Activated CD4-positive, alpha-beta T cell treated with anti-CD3 and anti-CD28 coated beads for 24 hours (primary cell): ENCODE measurements around the gene RPUSD2.

Experiments
- DNase-seq, 2 donors: peaks; one replicate each; pipeline ENCODE4 v3.0.0-alpha.2; 2020; ENCODE audit warnings: low read depth in 2 of 2

The RPUSD2 gene, protein sequence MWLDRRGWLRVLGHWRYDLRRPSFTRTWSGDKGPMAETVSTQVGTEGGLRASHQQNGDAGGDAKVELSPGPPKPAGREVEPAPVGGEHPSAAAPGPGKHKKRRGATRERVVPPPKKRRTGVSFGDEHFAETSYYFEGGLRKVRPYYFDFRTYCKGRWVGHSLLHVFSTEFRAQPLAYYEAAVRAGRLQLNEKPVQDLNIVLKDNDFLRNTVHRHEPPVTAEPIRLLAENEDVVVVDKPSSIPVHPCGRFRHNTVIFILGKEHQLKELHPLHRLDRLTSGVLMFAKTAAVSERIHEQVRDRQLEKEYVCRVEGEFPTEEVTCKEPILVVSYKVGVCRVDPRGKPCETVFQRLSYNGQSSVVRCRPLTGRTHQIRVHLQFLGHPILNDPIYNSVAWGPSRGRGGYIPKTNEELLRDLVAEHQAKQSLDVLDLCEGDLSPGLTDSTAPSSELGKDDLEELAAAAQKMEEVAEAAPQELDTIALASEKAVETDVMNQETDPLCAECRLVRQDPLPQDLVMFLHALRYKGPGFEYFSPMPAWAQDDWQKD

DNA sequence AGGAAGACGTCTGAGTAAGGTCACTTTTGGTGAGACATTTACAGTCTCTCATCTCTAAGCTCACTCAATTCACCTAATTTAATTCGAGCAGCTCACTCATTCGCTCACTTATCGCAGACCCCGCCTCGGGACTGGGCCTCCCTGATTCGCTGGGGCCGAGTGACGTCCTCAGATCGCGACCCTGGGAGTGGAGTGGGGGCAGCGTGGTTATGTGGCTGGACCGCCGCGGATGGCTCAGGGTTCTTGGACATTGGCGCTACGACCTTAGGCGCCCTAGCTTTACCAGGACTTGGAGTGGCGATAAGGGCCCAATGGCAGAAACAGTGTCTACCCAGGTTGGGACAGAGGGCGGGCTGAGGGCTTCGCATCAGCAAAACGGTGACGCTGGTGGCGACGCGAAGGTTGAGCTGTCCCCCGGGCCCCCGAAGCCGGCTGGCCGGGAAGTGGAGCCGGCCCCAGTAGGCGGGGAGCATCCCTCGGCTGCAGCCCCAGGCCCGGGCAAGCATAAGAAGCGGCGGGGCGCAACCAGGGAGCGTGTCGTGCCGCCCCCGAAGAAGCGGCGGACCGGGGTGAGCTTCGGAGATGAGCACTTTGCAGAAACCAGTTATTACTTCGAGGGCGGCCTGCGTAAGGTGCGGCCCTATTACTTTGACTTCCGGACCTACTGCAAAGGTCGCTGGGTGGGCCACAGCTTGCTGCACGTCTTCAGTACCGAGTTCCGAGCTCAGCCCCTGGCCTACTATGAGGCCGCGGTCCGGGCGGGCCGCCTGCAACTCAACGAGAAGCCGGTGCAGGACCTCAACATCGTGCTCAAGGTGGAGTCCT is at the start of gene RPUSD2:
TSS of gene RPUSD2 (plus strand) at position 171 of the 825 bp plus-strand sequence. CDS start at position 210, 39 bp downstream.
- peak; percentile 75 to 92 for DNase-seq

DNA sequence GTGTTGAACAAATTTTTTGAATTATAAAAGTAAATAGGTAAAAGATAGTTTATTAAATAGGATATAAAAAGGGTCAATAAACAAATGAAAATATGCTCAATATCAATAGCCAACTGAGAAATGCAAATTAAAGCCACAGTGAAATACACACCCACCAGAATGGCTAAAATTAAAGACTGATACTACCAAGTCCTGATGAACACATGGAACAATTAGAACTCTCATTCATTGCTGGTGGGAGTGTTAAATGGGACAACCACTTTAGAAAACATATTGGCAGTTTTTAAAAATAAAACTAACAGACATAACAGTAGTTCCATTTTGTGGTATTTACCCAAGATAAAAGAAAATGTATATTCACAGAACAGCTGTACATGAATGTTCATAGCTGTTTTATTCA is 45.5 kb upstream of the RPUSD2 start:
- DNase-seq, result no peak

DNA sequence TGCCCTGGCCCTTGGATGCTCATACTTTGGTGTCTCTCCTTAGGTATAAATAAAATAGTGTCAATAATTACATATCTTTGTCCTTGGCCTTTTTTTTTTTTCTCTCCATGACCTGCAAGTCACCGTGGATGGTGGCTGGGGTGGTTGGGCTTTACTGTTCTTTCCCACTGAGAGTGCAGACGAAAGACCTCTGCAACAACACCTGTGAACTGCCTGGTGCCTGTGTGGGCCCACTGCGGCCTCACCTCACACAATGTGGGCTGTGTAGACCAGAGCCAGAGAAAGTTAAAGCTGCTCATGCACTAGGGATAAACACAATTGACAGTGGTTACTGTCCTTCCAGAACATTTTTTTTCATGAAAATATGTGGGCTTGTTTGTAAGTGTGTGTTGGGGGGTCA is 43.2 kb upstream of the RPUSD2 start:
- DNase-seq, result no peak

DNA sequence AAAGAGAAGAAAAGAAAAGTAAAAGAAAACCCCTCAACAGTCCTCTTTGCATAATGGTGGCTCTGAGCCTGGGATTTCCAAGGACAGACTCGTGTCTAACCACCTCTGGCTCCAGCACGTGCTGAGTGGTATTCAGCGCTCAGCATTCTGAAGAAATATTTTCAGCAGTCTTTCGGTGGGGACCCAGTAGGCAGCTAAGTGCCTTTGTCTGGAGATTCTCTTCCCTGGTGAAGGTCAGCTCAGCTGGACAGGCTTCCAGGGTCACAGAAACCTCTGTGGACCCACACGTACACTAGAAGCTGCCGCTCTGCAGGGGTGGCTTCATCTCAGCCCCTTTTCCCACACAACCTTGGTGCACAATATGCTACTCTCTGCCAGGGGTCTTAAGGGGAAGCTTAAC is 40.3 kb upstream of the RPUSD2 start:
- DNase-seq, result no peak

DNA sequence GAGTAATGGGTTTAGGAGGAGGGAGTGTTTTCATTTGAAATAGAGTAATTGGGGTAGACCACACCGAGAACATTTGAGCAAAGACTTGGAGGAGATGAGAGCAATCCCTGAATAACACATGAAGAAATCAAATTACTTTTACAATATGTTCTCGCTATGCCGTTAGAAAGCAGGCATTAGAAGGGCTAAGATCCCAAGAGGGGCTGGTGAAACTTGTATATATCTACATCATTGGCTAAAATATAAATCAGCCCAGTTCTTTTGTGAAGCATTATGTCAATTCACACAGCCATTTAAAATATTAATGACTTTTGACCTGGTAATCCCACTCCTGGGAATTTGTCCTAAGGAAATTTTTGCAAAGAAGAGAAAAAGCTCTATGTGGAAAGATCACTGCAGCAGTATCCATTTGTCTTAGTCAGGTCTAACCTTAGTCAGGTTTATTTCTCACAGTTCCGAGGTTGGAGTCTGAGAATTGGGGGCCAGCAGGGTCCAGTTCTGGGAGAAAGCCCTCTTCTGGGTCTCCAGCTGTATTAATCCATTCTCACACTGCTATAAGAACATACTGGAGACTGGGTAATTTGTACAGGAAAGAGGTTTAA is 35.2 kb upstream of the RPUSD2 start:
- no peak for DNase-seq

DNA sequence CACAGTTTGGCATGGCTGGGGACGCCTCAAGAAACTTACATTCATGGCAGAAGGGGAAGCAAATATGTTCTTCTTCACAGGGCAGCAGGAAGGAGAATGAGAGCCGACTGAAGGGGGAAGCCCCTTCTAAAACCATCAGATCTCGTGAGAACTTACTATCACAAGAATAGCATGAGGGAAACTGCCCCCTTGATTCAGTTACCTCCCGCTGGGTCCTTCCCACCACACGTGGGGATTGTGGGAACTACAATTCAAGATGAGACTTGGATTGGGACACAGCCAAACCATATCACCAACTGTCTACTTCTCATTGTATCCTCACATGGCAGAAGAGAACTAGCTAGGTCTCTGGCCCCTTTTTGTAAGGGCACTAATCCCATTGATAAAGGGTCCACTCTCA is 34.7 kb upstream of the RPUSD2 start:
- DNase-seq, result no peak

DNA sequence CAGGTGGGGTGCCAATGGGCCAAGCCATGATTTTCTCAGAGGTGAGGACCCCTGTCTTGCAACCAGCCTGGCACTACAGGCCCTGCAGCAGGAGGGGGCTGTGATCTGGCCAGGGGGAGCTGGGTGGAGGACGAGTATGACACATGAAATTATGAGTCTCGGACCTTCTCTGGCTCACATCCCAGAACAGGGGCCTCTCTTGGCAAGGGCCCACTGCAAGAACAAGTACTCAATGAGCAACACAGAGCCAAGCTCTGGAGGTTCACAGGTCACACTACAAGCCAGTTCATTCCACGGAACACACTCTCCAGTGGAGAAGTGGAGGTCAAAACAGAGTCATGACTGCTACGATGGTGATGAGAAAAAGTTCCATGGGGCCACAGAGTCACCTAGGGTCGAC is 32.6 kb upstream of the RPUSD2 start:
- no peak for DNase-seq

DNA sequence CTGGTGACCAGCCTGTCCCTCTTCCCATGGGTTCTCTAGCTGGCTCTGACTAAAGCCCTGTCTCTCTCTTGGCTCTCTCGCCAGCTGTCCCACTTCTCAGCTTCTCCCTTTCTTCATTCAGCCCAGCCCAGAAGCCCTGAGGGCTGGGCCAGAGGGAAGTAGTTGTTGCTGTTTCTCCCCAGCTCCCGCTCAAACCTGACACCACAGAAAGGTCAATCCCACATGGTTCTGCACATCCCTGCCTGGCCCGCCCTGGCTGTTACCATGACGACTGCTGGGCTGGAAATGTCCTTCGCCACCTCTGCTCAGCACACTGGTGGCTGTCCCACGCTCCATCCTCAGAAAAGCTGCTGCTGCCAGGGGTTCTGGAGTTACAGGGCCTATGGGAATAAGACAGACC is 30.1 kb upstream of the RPUSD2 start:
- DNase-seq, result no peak

DNA sequence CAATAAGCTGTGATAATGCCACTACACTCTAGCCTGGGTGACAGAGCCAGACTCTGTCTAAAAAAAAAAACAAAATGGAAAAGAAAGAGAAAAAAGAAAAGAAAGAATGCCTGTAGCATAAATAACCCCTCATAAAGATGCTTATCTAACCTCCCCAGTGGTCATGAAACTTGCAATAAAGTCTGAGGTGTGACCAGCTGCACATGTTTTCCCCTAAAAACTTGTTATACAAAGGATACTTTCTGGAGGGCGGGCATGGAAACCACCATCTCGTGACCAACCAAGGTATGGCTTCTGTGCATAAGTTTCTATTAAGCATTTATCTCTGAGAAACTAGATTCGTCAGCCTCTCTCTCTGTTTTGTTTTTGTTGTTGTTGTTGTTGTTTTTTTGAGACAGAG is 26.0 kb upstream of the RPUSD2 start:
- no peak for DNase-seq

DNA sequence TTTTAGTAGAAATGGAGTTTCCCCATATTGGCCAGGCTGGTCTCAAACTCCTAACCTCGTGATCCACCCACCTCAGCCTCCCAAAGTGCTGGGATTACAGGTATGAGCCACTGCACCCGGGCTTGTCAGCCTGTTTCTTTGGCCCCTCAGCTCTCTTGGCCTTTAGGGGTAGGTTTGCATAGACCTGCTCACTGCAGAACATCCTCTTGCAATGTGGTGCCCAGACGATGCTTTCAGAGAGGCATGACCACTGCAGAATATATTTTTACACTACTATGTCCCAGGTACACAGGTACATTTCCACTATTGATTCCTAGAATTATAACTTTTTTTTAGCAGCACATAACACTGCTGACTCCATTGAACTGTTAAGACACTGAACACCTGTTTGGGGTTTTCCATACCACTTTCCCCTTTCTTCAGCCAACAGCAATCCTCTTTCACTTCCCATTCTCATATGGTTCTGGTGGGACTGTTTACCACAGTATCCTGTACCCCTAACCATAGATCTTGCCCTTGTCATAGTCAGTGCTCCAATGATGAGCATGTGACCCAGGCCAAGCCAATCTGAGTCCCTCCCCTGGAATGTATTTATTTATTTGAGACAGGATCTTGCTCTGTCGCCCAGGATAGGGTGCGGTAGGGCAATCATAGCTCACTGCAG is 25.3 kb upstream of the RPUSD2 start:
- no peak for DNase-seq

DNA sequence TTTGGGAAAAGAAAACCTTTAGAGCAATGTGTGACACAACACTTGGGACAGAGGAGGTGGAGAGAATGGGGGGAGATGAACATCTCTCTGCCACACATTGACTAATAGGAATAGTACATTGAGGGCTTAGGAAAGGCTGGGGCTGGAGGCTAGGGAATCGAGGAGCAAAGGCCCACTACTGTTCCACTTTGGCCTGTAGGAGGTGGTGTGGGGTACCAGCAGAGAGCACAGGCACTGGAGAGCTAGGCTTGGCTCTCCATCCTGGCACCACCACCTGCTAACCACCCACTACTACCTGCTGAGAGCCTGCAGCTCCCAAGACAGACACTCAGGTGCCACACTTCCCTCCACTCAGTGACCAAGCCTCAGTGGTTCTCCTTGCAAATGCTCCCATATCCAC is 23.6 kb upstream of the RPUSD2 start:
- no peak for DNase-seq

DNA sequence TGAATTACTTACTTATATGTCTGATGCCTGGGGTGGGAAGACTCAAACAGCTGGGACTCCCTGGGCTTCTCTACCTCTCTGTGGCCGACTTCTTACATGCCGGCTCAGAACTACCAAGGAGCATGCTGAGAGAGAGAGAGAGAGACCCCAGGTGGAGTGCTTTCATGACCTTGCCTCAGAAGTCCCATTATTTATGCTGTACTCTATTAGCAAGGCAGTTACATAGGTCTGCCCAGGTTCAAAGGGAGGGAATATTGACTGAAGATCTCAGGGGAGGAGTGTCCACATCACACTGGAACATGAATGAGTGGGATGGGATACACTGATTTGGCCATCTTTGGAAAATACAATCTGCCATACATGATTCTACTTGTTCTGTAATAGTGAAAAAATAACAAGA is 20.5 kb upstream of the RPUSD2 start:
- no peak for DNase-seq

DNA sequence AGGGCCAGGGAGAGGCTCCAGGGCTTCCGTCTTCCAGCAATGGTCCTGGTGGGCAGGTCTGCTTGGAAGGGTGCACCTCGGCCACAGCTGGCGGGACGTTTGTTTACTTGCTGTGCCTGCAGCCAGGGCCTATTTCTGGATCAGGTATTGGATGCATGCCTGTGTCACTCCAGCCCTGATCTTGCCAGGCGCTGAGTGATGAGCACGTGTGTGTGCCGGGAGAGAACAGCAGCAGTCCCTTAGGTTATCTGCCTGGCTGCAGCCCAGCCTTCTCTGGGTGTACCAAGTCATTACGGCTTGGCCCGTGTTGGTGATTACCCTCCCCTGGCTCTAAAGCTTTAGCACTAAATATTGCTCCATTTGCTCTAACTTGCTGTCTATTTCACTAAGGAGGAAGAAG is 19.2 kb upstream of the RPUSD2 start:
- no peak for DNase-seq

DNA sequence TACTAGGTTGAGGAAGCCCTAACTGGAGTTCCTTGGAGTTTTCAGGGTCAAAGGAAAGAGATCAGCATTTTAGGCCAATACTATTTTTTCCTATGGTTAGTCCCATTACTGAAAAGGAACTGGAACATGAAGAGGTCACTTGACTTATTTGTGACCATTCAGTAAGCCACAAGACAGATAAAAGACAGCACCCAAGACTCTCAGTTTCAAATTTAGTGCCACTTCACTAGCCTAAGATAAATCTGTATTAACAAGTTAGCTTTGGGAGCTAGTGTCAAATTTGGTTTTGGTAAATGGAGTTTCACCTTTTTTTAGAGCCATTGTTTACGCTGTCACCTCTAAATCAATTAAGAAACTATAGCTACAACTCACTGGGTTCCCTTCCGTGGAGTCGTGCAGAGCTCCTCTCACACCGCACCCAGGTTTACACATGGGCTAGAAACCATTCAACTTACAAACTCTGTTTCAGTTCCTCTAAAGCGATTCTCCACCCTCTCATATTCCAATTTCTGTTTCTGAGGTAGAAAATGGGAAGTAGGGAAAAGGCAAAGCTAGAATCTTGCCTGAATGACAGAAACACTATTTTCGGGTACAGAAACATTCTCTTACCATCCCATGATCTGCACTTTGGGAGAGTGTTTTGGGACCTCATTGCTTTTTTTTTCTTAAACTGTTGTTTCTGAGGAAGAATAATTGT is 18.6 kb upstream of the RPUSD2 start:
- DNase-seq, result no peak

DNA sequence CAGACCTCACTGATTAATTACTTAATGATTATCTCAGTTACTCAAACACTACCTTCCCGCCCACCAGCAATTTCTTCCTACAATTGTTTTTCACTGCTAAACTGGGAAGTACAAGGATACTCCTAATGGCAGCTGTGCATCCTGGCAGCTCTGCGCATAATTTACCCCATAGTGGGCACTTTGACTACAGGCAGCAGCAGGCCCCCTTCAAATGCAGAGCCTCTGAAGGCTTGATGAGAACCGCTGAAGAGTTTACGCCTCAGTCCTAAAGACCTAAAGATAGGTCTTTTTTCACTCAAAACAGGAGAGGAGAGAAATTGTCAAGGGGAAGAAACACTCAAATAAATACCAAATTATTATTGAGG is 15.0 kb upstream of the RPUSD2 start:
- DNase-seq, result no peak

DNA sequence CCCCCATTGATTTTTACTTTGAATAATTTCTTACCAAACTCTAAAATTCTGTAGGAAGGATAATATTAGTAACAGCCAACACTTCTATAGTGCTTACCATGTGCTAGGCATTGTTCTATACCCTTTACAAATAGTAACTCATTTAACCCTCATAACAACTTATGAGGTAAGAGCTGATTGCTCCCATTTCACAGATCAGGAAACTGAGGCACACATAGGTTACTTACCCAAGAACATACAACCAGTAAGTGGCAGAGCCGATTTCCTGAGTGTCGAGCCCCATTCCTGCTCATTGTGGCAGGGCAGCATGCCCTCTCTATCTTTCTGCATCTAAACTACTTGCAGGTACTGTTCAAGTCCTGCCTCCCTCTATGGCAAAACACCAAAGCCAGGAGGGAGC is 13.2 kb upstream of the RPUSD2 start:
- DNase-seq, result no peak

DNA sequence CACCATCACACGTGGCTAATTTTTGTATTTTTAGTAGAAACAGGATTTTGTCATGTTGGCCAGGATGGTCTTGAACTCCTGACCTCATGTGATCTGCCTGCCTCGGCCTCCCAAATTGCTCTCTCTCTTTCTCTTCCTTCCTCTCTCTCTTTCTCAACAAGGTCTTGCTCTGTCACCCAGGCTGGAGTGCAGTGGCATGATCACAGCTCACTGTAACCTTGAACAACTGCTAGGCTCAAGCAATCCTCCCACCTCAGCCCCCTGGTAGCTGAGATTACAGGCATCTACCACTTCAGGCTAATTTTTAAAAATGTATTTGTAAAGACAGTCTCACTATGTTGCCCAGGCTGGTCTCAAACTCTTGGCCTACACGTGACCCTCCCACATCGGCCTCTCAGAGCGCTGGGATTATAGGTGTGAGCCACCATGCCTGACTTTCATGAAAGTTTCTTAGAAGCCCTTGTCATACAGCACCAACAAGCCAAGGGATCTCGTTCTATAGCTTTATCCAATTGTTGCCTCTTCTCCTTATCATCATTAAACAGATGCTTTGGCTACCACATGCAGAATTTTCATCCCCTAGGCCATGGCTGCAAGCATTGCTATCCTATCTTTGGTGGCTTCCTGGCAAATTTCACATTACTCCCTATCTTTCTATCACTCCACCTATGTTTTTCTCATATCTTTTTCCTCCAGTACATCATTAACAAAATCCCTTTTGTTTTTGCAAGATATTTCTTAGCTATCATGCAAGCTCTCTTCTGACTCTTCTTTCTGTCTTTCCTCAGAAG is 10.0 kb upstream of the RPUSD2 start:
- no peak for DNase-seq

DNA sequence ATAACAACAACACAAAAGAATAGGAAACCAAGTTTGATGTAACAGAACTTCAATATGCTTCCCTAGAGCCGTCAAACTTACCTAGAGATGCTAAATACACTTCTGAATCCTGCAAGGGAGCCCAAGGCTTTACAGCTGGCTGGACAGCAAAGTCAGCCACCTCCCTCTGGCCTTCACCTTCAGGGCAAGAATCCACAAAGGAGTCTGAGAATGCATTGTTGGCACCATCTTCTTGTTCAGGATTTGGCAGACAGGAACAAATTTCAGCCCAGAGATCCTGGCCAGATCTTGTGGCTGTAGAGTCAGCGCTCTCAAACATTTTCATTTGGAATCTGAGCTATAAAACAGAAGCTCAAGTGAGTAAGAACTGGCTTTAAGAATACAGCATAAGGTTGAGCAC is 6.4 kb upstream of the RPUSD2 start:
- no peak for DNase-seq

DNA sequence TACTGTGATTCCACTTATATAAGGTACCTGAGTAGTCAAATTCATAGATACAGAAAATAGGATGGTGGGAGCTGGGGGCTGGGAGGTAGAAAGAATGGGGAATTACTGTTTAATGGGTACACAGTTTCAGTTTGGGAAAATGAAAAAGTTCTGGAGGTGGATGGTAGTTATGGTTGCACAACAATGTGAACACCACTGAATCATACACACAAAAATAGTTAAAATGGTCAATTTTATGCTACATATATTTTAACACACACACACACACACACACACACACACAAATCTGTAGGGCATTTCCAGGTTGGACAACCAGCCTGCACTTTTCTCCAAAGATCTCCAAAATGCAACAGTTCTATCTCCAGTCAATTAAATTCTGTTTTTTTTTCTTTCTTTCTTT is 5.7 kb upstream of the RPUSD2 start:
- DNase-seq, result no peak

DNA sequence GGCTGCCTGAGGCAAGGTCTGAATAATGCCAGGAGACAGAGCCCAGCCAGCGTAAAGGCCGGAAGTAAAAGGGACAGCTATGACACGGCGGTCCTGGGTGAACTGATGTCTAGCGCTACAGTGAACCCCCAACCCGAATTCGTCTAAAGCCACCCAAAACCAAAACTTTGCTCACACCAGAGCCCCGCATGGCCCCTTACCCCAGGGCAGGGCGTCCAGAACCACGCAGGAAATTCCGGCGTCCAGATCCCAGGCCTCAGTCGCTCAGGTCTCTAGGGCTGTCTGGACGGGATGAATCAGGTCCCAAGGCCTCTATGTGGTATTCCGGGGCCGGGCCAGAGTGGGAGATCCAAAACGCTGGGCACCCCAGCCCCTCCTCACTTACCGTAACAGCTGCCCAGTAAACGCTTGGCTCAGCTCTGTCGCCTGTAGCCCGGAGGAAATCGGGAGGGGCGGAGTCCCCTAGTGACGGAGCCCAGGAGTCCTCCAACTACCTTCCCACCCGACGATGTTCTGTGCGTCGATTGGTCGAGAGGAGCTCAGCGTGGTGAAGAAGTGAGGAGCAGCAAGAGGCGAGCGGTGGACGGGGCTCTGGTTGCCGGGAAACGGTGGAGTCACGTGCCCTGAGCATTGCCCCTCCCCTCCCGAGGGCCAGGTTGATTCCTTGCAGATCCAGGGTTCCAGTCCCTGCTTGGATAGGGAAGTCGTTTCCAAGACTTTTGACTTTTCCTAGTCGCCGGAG is 4.3 kb upstream of the RPUSD2 start, which contains the start of gene CCDC32:
TSS of gene CCDC32 (minus strand) at position 452 of the 742 bp plus-strand sequence. CDS start 2,027 bp downstream, outside the sequence.
- peak; percentile 91 to 93 for DNase-seq
